ENCODE measurements around the gene ADO.
A peak's percentile ranks its signal among the peaks of the same experiment; 100 is the strongest.

ADO gene

GRCh38 chr10:62817121-62817765 lies 12.7 kb downstream of the ADO start:
- Mint-ChIP-seq H3K4me3 (peak overlapping the region; percentile 90 to 99), H3K4me1 (peaks cover 34 to 64% of the 10 kb centered on the region in 2 donors), H3K27ac (peak overlapping the region; percentile 99), H3K9me3 (no peaks in the 10 kb centered on the region), H3K36me3 (peaks cover 34 to 48% of the 10 kb centered on the region in 2 donors), H3K27me3 (peaks cover 12 to 15% of the 10 kb centered on the region in 2 donors)
- DNase-seq, result peak; percentile 79
- peak; percentile 20 to 23 for ATAC-seq (replicated peaks)

DNA sequence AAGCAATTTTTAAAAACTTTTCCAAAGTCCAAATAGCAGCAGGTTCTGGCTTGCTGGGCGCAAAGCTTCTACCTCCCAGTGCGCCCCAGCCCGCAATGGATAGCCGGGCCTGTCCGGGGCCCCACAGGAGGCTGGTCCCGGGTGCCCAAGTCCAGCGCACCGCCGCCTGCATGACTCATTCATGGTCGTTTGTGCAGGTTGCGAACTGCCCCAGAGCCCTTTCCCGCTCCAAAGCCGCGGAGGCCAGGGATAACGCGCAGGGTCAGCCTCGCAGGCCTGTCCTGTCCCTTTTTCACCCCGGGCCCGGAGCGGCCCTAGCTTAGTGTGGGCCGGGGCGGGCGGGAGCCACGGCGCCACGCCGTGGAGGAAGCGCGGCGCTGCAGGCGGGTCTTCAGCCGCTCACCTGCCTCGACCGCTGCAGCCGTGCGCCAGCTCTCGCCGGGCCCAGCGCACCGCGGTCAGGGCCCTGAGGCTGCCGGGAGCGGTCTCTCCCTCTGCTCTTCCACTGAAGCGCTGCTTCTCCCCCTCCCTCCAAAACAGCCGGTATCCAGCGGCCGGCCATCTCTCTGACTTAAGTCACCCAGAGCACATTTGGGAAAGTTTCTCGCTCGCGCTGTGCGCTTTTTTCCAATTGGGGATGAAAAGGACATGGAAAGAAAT lies 13.4 kb downstream of the ADO start:
- DNase-seq, result peak; percentile 78
- Mint-ChIP-seq H3K4me1 (peaks cover 28 to 58% of the 10 kb centered on the region in 2 donors), H3K27me3 (peaks cover 12 to 15% of the 10 kb centered on the region in 2 donors), H3K36me3 (peaks cover 28 to 42% of the 10 kb centered on the region in 2 donors), H3K9me3 (no peaks in the 10 kb centered on the region), H3K4me3 (peak overlapping the region; percentile 90 to 99), H3K27ac (peak overlapping the region; percentile 99)
- ATAC-seq (replicated peaks), result peak; percentile 48 to 50

DNA sequence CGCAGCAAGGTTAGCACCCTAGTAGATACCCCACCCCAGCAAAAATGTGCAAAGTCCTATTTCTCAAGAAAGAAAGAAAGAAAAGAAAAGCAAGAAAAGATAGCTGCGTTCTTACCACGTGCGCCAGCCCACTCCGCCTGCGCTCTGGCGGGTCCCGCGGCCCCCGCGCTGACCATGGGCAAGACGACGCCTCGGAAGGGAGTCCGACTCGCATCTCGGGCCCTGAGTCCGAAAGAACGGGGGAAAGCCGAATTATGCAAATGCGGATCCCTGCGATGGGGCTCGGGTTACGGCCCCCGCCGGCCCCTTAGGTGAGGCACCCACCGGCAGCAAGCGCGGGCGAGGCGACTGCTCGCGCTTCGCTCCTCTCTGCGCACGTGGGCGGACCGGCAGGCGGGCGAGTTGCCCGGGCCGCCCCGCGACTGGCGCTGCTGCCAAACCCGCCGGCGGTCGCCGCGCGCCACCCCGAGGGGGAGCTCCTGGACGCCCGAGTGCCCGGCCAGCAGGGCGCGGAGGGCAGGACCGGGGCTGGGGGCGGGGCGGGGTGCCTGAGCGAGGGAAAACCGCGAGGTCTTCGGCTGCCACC lies 14.0 kb downstream of the ADO start:
- H3K36me3 Mint-ChIP-seq, result peaks cover 22 to 35% of the 10 kb centered on the region in 2 donors
- peak overlapping the region; percentile 99 for H3K27ac Mint-ChIP-seq
- peak overlapping the region; percentile 90 to 99 for H3K4me3 Mint-ChIP-seq
- H3K27me3 Mint-ChIP-seq, result peaks cover 12 to 15% of the 10 kb centered on the region in 2 donors
- H3K4me1 Mint-ChIP-seq, result peaks cover 22 to 53% of the 10 kb centered on the region in 2 donors
- H3K9me3 Mint-ChIP-seq, result no peaks in the 10 kb centered on the region
- peak in 1 of 2 donors; percentile 2 for ATAC-seq (replicated peaks)
- DNase-seq, result peak; percentile 64

DNA sequence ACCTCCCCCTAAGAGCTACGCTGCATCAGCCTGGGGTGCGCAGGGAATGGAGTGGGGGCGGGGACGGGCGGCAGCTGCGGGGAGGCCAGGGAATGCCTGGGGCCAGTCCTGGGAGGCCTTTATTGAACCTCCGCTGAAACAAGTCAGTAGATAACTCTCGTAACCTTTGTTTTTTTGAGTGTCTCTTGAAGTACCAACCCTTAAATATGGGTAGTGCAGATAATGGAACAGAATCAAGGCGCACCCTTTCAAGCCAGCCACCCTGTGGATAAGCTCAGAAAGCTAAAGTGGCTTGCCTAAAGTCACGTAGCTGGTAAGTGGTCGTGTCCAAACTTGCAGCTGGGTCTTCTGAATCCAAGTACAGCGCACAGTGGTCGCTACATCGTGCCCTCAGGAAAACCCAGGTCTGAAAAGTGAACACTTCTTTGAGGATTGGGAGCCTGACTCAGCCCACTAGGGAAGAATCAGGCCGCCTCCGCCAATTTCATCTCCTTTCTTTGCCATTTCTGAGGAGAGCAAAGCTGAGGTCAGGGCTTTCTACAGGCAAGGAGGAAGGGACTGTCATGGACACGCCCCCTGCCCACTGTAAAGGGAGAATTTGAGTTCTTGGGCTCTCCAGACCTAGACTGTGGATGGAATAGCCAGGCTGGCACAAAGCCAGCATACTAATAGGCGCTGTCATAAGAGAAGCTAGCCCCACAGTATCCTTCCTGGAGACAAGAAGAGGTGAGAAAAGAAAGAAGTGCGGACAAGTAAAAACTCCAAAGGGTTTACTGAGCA lies 14.8 kb downstream of the ADO start:
- Mint-ChIP-seq H3K4me1 (peaks cover 16 to 51% of the 10 kb centered on the region in 2 donors), H3K27me3 (peaks cover 12 to 15% of the 10 kb centered on the region in 2 donors), H3K9me3 (no peaks in the 10 kb centered on the region), H3K36me3 (peaks cover 14 to 27% of the 10 kb centered on the region in 2 donors), H3K27ac (peak overlapping the region; percentile 70), H3K4me3 (peak overlapping the region; percentile 69 to 90)
- ATAC-seq (replicated peaks) (no peak), DNase-seq (no peak)

GRCh38 chr10:62820586-62820985 lies 16.1 kb downstream of the ADO start:
- Mint-ChIP-seq H3K4me1 (peaks cover 13 to 39% of the 10 kb centered on the region in 2 donors), H3K4me3 (no peak overlapping the region), H3K27me3 (peaks cover 11 to 15% of the 10 kb centered on the region in 2 donors)

GRCh38 chr10:62826273-62826672 lies 21.8 kb downstream of the ADO start:
- H3K4me1 Mint-ChIP-seq, result peaks cover 15 to 31% of the 10 kb centered on the region in 2 donors
- peak; percentile 64 to 70 for ATAC-seq (replicated peaks)

More at GRCh38 chr10:62820586-62820985, 16.1 kb downstream of the ADO start:
- Mint-ChIP-seq H3K36me3 (peaks cover 6 to 15% of the 10 kb centered on the region in 2 donors), H3K27ac (no peak overlapping the region), H3K9me3 (no peaks in the 10 kb centered on the region)
- no peak for ATAC-seq (replicated peaks)
- DNase-seq, result no peak

DNA sequence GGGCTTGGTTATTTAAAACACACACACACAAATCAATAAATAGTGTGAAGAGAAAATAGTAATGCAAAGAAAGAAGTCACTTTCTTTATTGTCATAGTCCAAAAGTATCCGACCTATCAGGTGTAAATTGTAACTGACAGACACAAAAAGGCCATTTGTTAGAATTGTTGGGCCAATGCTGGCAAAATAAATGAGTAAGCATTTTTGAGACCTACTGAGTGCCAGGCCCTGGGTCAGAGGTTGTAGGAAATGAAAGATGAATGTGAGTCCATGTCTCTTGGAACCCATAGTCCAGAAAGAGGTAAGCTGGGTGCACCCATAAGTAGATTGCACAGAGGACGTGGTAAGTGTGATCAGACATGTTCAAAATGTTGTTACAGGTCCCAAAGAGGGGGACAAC lies 25.1 kb downstream of the ADO start:
- Mint-ChIP-seq H3K4me3 (no peak overlapping the region), H3K36me3 (no peaks in the 10 kb centered on the region), H3K4me1 (peaks cover 15 to 24% of the 10 kb centered on the region in 2 donors), H3K9me3 (peaks cover 0 to 2% of the 10 kb centered on the region in 2 donors), H3K27me3 (peaks cover 0 to 5% of the 10 kb centered on the region in 2 donors), H3K27ac (no peak overlapping the region)
- no peak for DNase-seq
- ATAC-seq (replicated peaks), result no peak

More at GRCh38 chr10:62826273-62826672, 21.8 kb downstream of the ADO start:
- Mint-ChIP-seq H3K4me3 (no peak overlapping the region), H3K27me3 (no peaks in the 10 kb centered on the region), H3K36me3 (no peaks in the 10 kb centered on the region), H3K27ac (no peak overlapping the region), H3K9me3 (no peaks in the 10 kb centered on the region)
- DNase-seq, result no peak

DNA sequence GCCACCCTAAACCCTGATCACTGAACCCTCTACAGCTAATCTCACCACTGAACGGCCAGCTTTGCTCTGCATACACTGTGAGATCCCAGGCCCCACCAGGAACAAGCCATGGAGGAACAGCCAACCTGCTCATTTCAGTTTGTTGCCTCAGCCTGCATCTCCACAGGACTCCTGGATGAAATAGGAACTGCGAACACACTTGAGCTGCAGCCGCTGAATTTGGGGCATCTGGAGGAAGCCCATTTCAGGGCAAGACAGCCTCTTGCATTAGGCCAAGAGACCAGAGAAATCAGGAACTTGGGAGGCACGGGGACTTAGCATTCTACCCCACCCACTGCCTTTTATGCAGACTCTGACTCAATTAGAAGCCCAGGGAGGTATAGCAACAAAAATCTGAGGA lies 26.2 kb downstream of the ADO start:
- peaks cover 15 to 22% of the 10 kb centered on the region in 2 donors for H3K4me1 Mint-ChIP-seq
- peaks cover 0 to 5% of the 10 kb centered on the region in 2 donors for H3K27me3 Mint-ChIP-seq
- peak in 1 of 2 donors; percentile 61 for ATAC-seq (replicated peaks)
- H3K9me3 Mint-ChIP-seq, result peaks cover 0 to 2% of the 10 kb centered on the region in 2 donors
- no peak overlapping the region for H3K27ac Mint-ChIP-seq
- DNase-seq, result no peak
- no peaks in the 10 kb centered on the region for H3K36me3 Mint-ChIP-seq
- H3K4me3 Mint-ChIP-seq, result no peak overlapping the region

- H3K36me3 Mint-ChIP-seq, result no peaks in the 10 kb centered on the region
- DNase-seq (no peak), ATAC-seq (replicated peaks) (peak; percentile 21 to 43)
- peaks cover 0 to 5% of the 10 kb centered on the region in 2 donors for H3K27me3 Mint-ChIP-seq
- H3K27ac Mint-ChIP-seq, result no peak overlapping the region
- peaks cover 0 to 2% of the 10 kb centered on the region in 2 donors for H3K9me3 Mint-ChIP-seq
- peaks cover 12 to 15% of the 10 kb centered on the region in 2 donors for H3K4me1 Mint-ChIP-seq
- H3K4me3 Mint-ChIP-seq, result no peak overlapping the region
Measured at GRCh38 chr10:62831346-62831745, 26.8 kb downstream of the ADO start.

GRCh38 chr10:62839590-62839989 lies 35.1 kb downstream of the ADO start:
- H3K4me1 Mint-ChIP-seq, result peaks cover 16 to 24% of the 10 kb centered on the region in 2 donors
- DNase-seq (no peak), ATAC-seq (replicated peaks) (peak; percentile 94 to 95)
- peaks cover 0 to 2% of the 10 kb centered on the region in 2 donors for H3K36me3 Mint-ChIP-seq
- H3K27me3 Mint-ChIP-seq, result peaks cover 3 to 6% of the 10 kb centered on the region in 2 donors
- H3K9me3 Mint-ChIP-seq, result no peaks in the 10 kb centered on the region
- H3K4me3 Mint-ChIP-seq, result no peak overlapping the region
- H3K27ac Mint-ChIP-seq, result no peak overlapping the region

- Mint-ChIP-seq H3K36me3 (peaks cover 3 to 6% of the 10 kb centered on the region in 2 donors), H3K4me1 (peaks cover 18 to 30% of the 10 kb centered on the region in 2 donors), H3K27me3 (peaks cover 3 to 12% of the 10 kb centered on the region in 2 donors), H3K27ac (no peak overlapping the region), H3K9me3 (peaks cover 3% of the 10 kb centered on the region in 2 donors), H3K4me3 (no peak overlapping the region)
- ATAC-seq (replicated peaks) (peak; percentile 70 to 73), DNase-seq (no peak)
Measured at GRCh38 chr10:62842983-62843382, 38.5 kb downstream of the ADO start.

GRCh38 chr10:62843600-62843999 lies 39.1 kb downstream of the ADO start:
- Mint-ChIP-seq H3K27me3 (peaks cover 3 to 12% of the 10 kb centered on the region in 2 donors), H3K36me3 (peaks cover 3 to 6% of the 10 kb centered on the region in 2 donors), H3K9me3 (peaks cover 3% of the 10 kb centered on the region in 2 donors), H3K4me1 (peaks cover 18 to 30% of the 10 kb centered on the region in 2 donors), H3K27ac (no peak overlapping the region), H3K4me3 (no peak overlapping the region)
- DNase-seq (no peak), ATAC-seq (replicated peaks) (no peak)

DNA sequence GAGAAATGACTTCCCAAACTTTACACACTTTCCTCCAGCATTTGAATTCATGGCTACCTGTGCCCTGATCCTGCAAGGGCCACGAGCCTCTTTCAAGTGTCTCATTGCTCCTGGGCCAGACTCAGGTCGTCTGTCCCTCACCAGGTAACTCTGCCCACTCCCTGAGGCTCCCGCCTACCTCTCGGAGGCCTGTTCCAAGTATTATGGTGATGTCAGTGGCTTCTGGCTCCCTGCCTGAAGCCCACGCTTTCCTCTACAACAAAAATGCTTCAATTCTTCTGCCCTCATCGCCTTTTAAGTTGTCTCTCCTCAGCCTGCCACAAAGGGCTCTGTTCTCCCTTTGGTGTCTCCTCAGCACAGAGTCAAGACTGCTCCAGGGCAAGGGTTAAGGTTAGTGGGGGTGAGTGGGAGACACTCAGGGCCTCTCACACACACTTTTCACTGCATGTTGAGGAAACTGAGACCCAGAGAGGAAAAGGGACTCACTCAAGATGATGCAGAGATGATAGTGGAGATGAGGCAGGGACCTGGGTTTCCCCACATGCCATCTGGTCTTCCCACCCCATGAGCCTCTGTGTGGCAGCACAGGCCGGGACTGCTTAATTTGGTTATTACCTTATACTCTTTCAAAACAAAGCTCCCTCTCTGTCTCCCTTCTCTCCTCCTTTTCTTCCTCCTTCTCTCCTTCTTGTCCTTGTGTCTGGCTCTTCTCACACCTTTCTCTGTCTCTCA lies 39.9 kb downstream of the ADO start:
- H3K9me3 Mint-ChIP-seq, result peaks cover 3 to 7% of the 10 kb centered on the region in 2 donors
- peaks cover 20 to 28% of the 10 kb centered on the region in 2 donors for H3K4me1 Mint-ChIP-seq
- H3K4me3 Mint-ChIP-seq, result no peak overlapping the region
- H3K27ac Mint-ChIP-seq, result no peak overlapping the region
- ATAC-seq (replicated peaks), result no peak
- no peak for DNase-seq
- peaks cover 3 to 9% of the 10 kb centered on the region in 2 donors for H3K36me3 Mint-ChIP-seq
- peaks cover 3 to 12% of the 10 kb centered on the region in 2 donors for H3K27me3 Mint-ChIP-seq
